DOHH2 (cell line): ENCODE results near the gene TCEAL2.
"Not testable (repeated sequence)": the region's sequence is repeated elsewhere in the genome, so short reads cannot be mapped to it uniquely, and the experiment has no call there.

Experiments used
- CTCF ChIP-seq: fragments of 200-600 bp; sonication (generic); IDR thresholded peaks from one replicate; pipeline ENCODE4 v1.5.1; 2014; ENCODE audit warnings: antibody characterized with exemption, mild to moderate bottlenecking, low read depth, low read length; ENCODE audit not compliant: poor library complexity, severe bottlenecking
- EZH2phosphoT487 ChIP-seq: fragments of 200-600 bp; sonication (generic); IDR thresholded peaks from 2 replicates; pipeline ENCODE4 v1.6.1; 2017; ENCODE audit warnings: borderline replicate concordance, mild to moderate bottlenecking, antibody characterized with exemption, low read length, moderate library complexity, mixed read lengths

GRCh38 chrX:102142274-102142673 is 16.8 kb downstream of the TCEAL2 start, which contains the start of gene TCEAL6:
- TF ChIP-seq EZH2phosphoT487, CTCF: not testable (repeated sequence)
